MCF 10A (cell line): ENCODE data around the gene QPCT. TPM values are rescaled to one million over a fixed set of nuclear protein-coding genes. Genes with fewer than 3 reads are reported as not detected.

ENCODE experiments used
- BruUV-seq: library from RNA; stranded (reverse); fragments of 400-500 nt; replicated peaks from 2 replicates; lab custom pipeline; 2021; lab: Mats Ljungman, UMichigan
- CTCF ChIA-PET: fragments of 300-600 bp; sonication (Branson Sonifier 250); formaldehyde crosslinking; extraction: SDS; loops from one replicate; lab custom pipeline; 2021; ENCODE audit warnings: antibody characterized with exemption, inconsistent platforms; lab: Yijun Ruan, JAX
- POLR2A ChIA-PET: fragments of 300-600, 350-650 bp; sonication (Branson Sonifier 250); formaldehyde crosslinking; extraction: SDS; loops from one replicate; lab custom pipeline; 2020; ENCODE audit warnings: antibody characterized with exemption, inconsistent platforms; lab: Yijun Ruan, JAX
- DNase-seq: peaks from one replicate; pipeline ENCODE4 v3.0.0-alpha.2; 2018; ENCODE audit not compliant: unreplicated experiment
- H3K27ac Mint-ChIP-seq: one replicate; pipeline ENCODE4 v1.8.0; 2022; ENCODE audit warnings: mild to moderate bottlenecking, low read depth, mixed read lengths; ENCODE audit not compliant: unreplicated experiment
- H3K27me3 Mint-ChIP-seq: one replicate; pipeline ENCODE4 v1.8.0; 2022; ENCODE audit warnings: mixed read lengths; ENCODE audit not compliant: insufficient read depth, unreplicated experiment
- H3K36me3 Mint-ChIP-seq: one replicate; pipeline ENCODE4 v1.8.0; 2022; ENCODE audit warnings: mild to moderate bottlenecking, moderate library complexity, mixed read lengths; ENCODE audit not compliant: insufficient read depth, unreplicated experiment
- H3K4me1 Mint-ChIP-seq: one replicate; pipeline ENCODE4 v1.8.0; 2022; ENCODE audit warnings: mixed read lengths; ENCODE audit not compliant: insufficient read depth, unreplicated experiment
- H3K4me3 Mint-ChIP-seq: one replicate; pipeline ENCODE4 v1.8.0; 2022; ENCODE audit warnings: mild to moderate bottlenecking, moderate library complexity, mixed read lengths; ENCODE audit not compliant: unreplicated experiment
- H3K9me3 Mint-ChIP-seq: one replicate; pipeline ENCODE4 v1.8.0; 2022; ENCODE audit warnings: mixed read lengths; ENCODE audit not compliant: unreplicated experiment
- CTCF ChIP-seq: fragments of 200-600 bp; IDR thresholded peaks from one replicate; pipeline ENCODE4 v1.8.0; 2022; ENCODE audit warnings: antibody characterized with exemption, mild to moderate bottlenecking; ENCODE audit not compliant: unreplicated experiment
- intact Hi-C: fragments of 100-400 bp; cut with micrococcal nuclease; formaldehyde crosslinking; loops from 2 replicates; pipeline ENCODE4 v1.14.1; 2022
- total RNA-seq: library from RNA; stranded (reverse); gene quantifications from 2 replicates; pipeline ENCODE4 v1.2.3, GENCODE V29; 2022

QPCT gene
- total RNA-seq, 1 experiment from 2014 or later = not detected

- ChIA-PET POLR2A (interaction anchor here (1.3 kb wide), 1 partner anchor 11 kb away, joined by 7 read pairs; no protein-coding TSS in a partner anchor), CTCF (interaction anchor here (0.6 to 1.0 kb wide), 3 partner anchors 10 to 19 kb away, joined by 3 to 4 read pairs (median 3); no protein-coding TSS in a partner anchor)
- no peak for DNase-seq
- no peak for TF ChIP-seq CTCF
- intact Hi-C loops = no loop called here
- no TSS peak for BruUV-seq
- Mint-ChIP-seq H3K36me3 (no peaks in the 10 kb centered on the region), H3K4me1 (peaks cover 6% of the 10 kb centered on the region), H3K9me3 (no peaks in the 10 kb centered on the region), H3K27ac (no peak overlapping the region), H3K4me3 (no peak overlapping the region), H3K27me3 (no peaks in the 10 kb centered on the region)
Measured at GRCh38 chr2:37358466-37358865, 14.0 kb downstream of the QPCT start.

- intact Hi-C loops = no loop called here
- peak; percentile 48 for DNase-seq
- BruUV-seq = no TSS peak
- peak overlapping the region; percentile 20 for H3K27ac Mint-ChIP-seq
- POLR2A ChIA-PET = interaction anchor here (0.6 to 2.8 kb wide), 13 partner anchors 8 to 1389 kb away, joined by 3 to 26 read pairs (median 4); partner anchors contain the start of gene PRKD3
- no peaks in the 10 kb centered on the region for H3K36me3 Mint-ChIP-seq
- H3K4me1 Mint-ChIP-seq = peaks cover 6% of the 10 kb centered on the region
- H3K9me3 Mint-ChIP-seq = no peaks in the 10 kb centered on the region
- no peak for TF ChIP-seq CTCF
- CTCF ChIA-PET = interaction anchor here (0.6 to 1.1 kb wide), 3 partner anchors 20 to 517 kb away, joined by 3 read pairs; no protein-coding TSS in a partner anchor
- no peaks in the 10 kb centered on the region for H3K27me3 Mint-ChIP-seq
- H3K4me3 Mint-ChIP-seq = no peak overlapping the region
Measured at GRCh38 chr2:37361216-37361815, 16.9 kb downstream of the QPCT start.

GRCh38 chr2:37361994-37362698 lies 17.7 kb downstream of the QPCT start:
- Mint-ChIP-seq H3K4me3 (no peak overlapping the region), H3K36me3 (no peaks in the 10 kb centered on the region), H3K9me3 (no peaks in the 10 kb centered on the region), H3K27me3 (no peaks in the 10 kb centered on the region), H3K27ac (no peak overlapping the region), H3K4me1 (peaks cover 6% of the 10 kb centered on the region)
- no peak for TF ChIP-seq CTCF
- intact Hi-C loops = no loop called here
- DNase-seq = no peak
- POLR2A ChIA-PET = interaction anchor here (0.7 to 2.8 kb wide), 6 partner anchors 9 to 37 kb away, joined by 3 to 26 read pairs (median 6); partner anchors contain the start of gene PRKD3
- BruUV-seq = no TSS peak
- CTCF ChIA-PET = interaction anchor here (0.6 to 1.1 kb wide), 3 partner anchors 21 to 516 kb away, joined by 3 read pairs; no protein-coding TSS in a partner anchor

- ChIA-PET POLR2A (no interaction called here), CTCF (interaction anchor here (1.2 kb wide), 1 partner anchor 32 kb away, joined by 4 read pairs; no protein-coding TSS in a partner anchor)
- Mint-ChIP-seq H3K4me1 (peaks cover 6% of the 10 kb centered on the region), H3K4me3 (no peak overlapping the region), H3K27ac (no peak overlapping the region), H3K27me3 (no peaks in the 10 kb centered on the region), H3K9me3 (no peaks in the 10 kb centered on the region), H3K36me3 (no peaks in the 10 kb centered on the region)
- intact Hi-C loops = no loop called here
- no peak for DNase-seq
- BruUV-seq = no TSS peak
- TF ChIP-seq CTCF = no peak
Measured at GRCh38 chr2:37364351-37364750, 19.9 kb downstream of the QPCT start.
